Neural cell (in vitro differentiated cells): ENCODE data around the gene ZNF747.

Experiments
- EP300 ChIP-seq: fragments of 450-650 bp; conservative IDR thresholded peaks from 2 replicates; pipeline ENCODE4 v1.6.1; 2014; ENCODE audit warnings: antibody characterized with exemption, mild to moderate bottlenecking, moderate library complexity; ENCODE audit not compliant: poor library complexity, severe bottlenecking
- EZH2 ChIP-seq: fragments of 200-600, 300-800 bp; shearing (Covaris generic), sonication (generic); IDR thresholded peaks from 2 replicates; pipeline ENCODE4 v1.6.1; 2014; ENCODE audit warnings: antibody characterized with exemption, low read length, borderline replicate concordance, mild to moderate bottlenecking; ENCODE audit not compliant: insufficient read depth, poor library complexity, severe bottlenecking
- MXI1 ChIP-seq: fragments of 450-650 bp; conservative IDR thresholded peaks from 2 replicates; pipeline ENCODE4 v1.6.1; 2014; ENCODE audit warnings: antibody characterized with exemption, mild to moderate bottlenecking; ENCODE audit not compliant: poor library complexity, severe bottlenecking
- POLR2AphosphoS5 ChIP-seq: IDR thresholded peaks from 2 replicates; pipeline ENCODE4 v1.6.1; 2012
- RAD21 ChIP-seq: fragments of 450-650 bp; conservative IDR thresholded peaks from 2 replicates; pipeline ENCODE4 v1.6.1; 2014; ENCODE audit warnings: antibody characterized with exemption, mild to moderate bottlenecking, moderate library complexity
- REST ChIP-seq: IDR thresholded peaks from 2 replicates; pipeline ENCODE4 v1.6.1; 2012; ENCODE audit warnings: borderline replicate concordance
- SMC3 ChIP-seq: fragments of 450-650 bp; conservative IDR thresholded peaks from 2 replicates; pipeline ENCODE4 v1.6.1; 2014; ENCODE audit warnings: antibody characterized with exemption, mild to moderate bottlenecking, moderate library complexity; ENCODE audit not compliant: poor library complexity
- TF ChIP-seq, protein P1 (sequence below): fragments of 450-650 bp; IDR thresholded peaks from 2 replicates; pipeline ENCODE4 v1.5.1; 2014; ENCODE audit warnings: antibody characterized with exemption, mild to moderate bottlenecking, moderate library complexity; ENCODE audit not compliant: poor library complexity, severe bottlenecking

GRCh38 chr16:30556125-30556473 is 21.4 kb upstream of the ZNF747 start:
- TF ChIP-seq EP300 (no peak), RAD21 (no peak), POLR2AphosphoS5 (no peak), MXI1 (no peak), EZH2 (no peak), SMC3 (no peak), REST (no peak)
- TF ChIP-seq, protein P1, sequence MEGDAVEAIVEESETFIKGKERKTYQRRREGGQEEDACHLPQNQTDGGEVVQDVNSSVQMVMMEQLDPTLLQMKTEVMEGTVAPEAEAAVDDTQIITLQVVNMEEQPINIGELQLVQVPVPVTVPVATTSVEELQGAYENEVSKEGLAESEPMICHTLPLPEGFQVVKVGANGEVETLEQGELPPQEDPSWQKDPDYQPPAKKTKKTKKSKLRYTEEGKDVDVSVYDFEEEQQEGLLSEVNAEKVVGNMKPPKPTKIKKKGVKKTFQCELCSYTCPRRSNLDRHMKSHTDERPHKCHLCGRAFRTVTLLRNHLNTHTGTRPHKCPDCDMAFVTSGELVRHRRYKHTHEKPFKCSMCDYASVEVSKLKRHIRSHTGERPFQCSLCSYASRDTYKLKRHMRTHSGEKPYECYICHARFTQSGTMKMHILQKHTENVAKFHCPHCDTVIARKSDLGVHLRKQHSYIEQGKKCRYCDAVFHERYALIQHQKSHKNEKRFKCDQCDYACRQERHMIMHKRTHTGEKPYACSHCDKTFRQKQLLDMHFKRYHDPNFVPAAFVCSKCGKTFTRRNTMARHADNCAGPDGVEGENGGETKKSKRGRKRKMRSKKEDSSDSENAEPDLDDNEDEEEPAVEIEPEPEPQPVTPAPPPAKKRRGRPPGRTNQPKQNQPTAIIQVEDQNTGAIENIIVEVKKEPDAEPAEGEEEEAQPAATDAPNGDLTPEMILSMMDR = no peak
